Activated T-helper 1 cell treated with anti-CD3 and anti-CD28 coated beads, Interleukin-2, amount 50 U/mL, for 16 hours (primary cell): Measurements from ENCODE around the gene VSX1.

ENCODE experiments used
- DNase-seq, 2 donors: peaks; one replicate each; pipeline ENCODE4 v3.0.0-alpha.2; 2020; ENCODE audit warnings: low read depth in 1 of 2, low spot score in 1 of 2

The VSX1 gene

DNA sequence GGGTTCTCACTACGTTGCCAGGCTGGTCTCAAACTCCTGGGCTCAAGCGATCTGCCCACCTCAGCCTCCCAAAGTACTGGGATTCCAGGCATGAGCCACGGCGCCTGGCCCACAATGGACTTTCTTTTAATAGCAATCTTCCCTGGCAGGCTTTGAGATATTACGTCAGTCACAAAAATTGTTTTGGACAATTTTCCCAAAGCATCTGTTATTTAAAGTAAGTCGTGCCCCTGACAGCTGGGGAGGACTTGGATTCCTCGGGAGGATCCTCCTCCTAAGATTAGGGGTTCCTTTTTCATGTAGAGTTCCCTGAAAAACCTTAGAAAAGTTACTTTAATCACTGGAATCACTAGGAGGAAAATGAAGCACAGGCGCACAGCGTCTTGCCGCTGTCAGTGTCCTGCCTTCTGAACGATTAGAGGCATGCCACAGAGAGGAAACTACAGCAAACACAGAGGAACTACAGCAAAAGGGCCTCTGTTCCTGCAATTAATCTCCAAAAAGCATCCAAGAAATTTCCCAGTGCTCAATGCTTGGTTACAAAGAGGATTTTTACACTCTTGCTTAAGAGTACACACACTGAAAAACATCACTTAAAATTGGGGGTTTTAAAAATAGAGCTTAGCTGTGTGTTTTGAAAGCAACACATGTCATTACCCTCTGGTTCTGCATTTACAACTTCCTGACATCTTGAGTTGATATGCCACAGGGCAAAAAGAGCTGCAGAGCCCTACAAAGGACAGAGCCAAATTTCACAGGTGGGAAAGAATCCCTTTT, 28.5 kb downstream of the VSX1 start:
- DNase-seq: no peak

DNA sequence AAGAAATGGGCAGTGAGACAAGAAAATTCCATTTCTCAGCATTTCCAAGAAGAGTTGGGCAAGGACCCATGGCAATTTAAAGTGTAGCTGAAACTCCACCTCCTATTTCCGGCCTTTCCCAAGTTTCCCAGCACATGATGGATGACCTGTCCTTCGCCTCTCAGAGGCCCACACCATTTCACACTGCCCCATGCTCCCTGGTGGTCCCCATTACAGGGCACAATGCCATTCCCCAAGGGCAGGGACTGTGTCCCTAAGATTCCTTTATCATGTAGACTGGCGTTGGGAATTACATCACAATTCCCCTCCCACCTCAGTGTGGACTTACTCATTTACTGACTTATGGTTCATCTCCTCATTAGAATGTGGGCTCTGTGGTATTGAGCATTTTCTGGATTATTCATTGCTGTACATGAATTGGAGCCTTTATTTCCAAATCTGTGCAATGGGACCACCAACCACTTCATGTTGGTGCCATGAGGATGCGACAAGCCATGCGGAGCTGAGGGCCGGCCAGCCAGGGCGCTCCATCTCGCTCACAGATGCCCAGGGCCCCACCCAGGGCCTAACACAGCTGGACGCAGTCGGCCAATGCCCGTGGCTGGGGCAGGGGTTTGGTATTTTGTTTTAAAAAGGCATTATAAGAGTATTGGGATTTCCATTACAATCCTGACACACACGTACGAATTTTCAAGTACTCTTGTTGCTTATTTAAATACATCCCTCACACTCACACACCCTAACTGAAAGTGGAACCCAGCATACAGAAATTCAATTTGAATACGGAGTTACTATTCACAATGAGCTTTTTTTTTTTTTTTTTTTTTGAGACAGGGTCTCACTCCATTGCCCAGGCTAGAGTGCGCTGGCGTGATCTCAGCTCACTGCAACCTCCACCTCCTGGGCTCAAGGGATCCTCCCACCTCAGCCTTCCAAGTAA, 29.4 kb downstream of the VSX1 start:
- DNase-seq: no peak

DNA sequence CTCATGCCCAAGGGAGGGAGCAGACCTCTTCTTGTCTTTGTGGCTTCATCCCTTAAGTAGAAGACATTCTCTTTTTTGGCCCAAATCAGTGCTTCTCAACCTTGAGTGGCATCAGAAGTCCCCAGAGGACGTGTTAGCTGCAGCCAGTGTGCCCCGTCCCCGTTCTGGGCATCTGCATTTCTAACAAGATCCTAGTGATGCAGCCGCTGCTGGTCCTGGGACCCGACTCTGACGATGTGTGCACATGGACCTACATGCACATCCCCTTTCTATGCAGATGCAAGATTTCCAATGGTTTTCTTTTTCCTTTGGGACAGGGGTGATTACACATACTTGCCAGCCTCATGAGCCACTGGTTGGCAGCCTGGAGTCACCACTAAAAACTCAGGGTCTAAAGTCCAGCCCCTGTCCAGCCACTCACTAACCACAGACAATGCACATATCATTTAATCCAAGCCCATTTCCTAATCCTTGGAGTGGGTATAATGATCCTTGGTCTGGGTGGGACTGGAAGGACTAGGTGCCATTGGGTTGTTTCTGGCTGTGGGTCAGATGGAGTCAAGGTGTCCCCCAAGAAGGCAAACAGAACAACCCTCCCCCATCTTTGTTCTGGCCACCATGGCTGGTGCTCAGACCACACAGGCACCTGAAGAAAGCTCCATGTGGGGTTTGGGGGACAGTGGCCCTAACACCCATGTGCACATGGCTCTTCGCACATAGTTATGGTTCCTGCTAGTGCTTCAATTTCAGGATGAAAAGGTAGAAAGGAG, 30.4 kb downstream of the VSX1 start:
- no peak for DNase-seq

DNA sequence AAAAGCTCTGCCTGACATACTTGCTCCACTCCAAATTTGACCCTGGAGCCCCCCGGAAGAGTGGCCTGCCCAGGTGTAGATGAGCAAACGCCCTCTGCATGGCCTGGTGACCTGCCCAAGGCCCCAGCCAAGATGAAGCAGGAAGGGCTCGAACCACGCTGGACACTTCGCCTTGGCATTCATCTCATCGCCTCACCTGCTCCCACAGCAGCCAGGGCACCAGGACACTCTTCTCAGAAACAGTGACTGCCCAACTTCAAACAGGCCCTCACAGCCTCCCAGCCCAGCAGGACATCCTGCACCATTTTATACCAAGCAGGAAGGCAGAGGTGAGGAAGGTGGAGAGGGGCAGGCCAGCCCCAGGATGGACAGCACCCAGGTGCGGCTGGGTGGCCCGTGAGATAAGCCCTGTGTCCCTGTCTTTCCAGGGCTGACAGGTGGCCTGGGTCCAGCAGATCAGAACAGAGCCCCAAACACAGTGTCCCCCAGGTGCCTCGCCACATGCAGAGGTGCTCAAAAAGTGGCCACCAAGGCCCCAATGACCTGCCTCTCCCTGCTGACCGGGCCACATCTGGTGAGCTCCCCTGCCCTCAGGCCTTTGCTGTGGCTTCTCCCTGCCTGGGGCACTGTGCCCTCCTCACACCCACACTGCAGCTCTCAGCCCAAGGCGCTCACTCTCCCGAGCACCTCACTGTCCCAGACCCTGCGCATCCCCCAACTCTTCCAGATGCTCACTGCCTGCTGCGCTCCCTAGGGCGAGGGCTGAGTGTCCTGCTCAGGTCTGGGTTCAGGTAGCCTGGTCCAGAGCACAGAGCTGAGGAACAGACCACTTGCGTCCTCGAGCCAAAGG, 31.2 kb downstream of the VSX1 start:
- DNase-seq: no peak

DNA sequence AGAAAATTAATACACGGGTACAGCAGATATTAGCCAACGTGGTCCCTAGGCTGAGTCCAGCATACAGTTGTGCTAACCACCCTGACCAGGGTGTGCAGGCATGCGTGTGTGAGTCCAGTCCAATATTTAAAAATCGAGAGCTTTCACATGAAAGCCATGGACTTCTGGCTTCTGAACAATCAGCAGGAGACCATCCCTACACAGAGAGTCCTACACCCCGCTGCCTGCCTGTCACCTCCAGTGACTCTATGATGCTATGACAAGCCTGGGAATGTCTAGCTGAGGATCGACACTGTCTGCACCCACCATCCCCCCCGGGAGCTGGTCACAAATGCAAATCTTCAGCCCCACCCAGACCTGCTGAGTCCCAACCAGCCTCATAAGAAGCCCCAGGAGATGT, 31.9 kb downstream of the VSX1 start:
- DNase-seq: no peak

DNA sequence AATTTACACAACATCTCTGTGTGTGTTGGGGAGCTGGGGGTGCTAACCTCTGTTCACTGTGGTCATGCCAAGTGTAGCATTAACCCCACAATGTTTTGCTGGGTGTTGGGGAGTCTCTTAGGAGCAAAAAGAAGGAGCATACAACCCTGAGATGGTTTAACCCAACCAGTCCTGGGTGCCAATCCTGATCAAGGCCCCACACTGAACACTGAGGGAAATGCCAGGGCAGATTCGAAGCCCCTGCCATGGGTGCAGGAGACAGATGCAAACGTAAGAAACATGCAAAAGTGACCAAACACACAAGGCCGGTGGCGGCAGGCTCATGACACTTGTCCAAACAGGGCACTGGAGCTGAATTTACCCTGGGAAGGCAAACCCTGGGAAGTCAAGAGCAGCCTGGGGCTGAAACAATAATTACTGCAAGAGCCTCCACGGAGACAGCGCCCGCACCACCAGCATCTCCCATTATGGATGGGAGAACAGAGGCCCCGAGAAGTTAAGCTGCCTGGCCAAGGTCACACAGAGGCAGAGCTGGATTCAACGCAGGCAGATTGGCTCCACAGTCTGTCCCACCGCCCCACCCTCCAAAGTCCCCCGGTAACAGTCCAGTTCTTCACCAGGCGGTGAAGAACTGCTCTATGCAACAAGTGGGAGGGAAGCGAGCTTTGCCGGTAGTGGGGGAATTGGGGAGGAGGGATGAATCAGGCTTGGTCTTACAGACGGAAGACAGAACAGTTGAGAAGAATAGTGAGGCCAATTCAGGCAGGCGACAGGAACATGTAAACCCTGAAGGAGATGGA, 32.5 kb downstream of the VSX1 start:
- no peak for DNase-seq

DNA sequence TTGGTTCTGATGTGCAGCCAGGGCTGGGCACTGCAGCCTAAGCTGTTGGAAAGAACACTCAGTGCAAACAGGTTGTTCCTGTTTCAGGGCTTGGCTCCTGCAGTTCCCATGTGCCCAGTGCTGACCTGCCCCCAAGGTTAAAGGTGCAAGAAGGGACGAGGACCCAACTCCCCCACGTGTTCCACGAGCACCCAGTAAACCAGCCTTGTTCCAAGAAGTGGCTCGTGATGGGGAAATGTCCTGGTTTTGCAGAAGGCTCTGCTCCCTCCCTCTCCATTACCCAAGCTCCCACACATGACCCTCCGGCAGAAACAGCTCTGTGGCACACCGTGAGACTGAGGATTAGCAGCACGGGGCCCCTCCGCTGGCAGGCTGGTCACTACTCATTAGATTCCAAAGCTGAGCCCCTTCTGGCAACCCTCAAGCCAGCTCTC, 33.4 kb downstream of the VSX1 start:
- no peak for DNase-seq

DNA sequence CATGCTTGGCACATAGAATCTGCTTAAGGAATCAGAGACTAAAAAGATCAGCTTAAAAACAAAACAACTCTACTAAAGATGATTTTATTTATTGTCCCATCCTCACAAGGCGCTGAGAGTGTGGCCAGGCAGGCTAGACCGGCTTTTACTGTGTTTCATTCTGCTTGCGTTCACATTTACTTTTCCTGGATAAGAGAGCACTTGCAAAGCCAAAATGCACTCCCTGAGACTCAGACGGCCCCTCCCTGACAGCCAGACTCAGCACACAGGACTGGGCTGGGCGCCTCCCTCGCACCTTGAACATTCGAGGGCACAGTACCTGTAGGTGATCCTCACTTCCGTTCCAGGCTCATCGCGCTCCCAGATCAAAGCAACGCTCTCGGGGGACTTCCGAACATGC, 34.2 kb downstream of the VSX1 start:
- DNase-seq: no peak

DNA sequence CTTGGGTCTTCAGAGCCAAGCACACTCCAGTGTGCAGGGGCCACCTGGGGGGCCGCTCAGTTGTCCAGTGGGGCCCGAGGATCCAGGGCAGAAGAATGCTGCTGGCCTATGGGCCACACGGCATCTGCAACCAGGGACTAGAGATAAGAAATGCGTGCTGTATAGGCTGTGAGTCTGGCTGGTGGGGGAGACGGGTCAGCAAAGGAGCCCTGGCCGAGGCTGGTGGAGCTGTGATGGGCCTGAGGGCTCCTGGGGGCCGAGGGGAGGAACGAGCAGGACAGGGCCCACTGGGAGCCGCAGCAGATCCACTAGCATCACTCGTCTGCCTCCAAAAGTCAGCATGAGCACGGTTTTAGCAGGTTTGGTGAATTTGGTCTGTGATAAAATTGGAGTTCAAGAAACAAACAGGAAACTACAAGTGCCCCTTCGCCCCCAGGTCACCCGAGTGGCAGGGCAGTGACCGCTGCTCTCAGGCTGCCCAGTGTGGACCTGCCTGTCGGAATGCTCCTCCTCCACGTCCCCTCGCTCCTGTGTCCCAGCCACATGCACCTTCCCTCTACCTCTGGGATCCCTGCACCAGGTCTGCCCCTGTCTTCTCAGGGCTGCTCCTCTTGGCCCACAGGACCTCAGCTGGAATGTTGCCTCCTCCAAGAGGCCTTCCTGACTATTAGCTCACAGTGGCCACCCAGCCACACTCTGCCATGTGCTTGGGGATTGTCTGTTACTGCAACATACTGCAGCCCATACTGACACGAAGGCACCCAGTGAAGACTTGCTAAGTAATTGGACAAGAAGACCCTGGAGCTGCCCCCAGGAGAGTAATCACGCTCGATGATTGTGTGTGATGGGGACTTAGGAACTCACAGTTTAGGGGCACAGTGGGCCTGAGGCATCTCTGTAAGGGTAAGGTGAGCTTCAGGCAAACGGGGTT, 34.9 kb downstream of the VSX1 start:
- no peak for DNase-seq

DNA sequence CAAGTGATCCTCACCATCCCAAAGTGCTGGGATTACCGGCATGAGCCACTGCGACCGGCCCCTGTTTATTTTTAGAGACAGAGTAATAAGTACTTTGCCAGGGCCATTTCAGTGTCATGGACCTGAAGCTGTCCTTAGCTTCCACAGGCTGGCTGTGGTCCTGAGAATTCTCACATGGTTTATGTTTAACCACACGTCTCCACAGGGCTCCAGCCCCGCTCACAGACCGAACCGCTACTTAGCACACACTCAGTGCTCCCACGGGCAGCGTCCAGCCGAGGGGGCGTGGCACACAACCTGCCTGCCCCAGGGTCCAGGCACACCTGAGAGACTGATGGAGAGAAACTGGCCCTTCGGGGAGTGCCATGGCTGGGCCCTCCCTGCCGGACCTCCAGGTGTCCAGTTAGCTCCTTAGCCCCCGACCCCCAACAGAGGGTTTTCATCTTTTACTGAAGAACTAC, 35.7 kb downstream of the VSX1 start:
- DNase-seq: no peak

DNA sequence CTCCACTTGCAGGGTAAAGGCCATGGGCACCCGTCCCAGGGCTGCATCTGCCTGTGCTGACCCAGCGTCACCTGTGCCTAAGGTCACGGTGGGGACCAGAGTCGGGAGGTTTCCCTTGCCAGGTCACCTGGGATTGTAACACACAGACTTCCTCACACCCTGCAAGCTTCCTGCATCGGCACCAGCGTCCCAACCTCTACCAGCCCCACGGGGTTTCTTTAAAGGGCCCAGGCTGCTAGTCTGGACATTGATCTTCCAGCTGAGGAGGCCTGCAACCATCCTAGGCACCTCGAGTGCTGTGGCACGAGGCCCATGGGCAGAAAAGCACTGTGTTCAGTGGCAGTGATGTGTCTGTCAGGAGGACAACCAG, 36.6 kb downstream of the VSX1 start:
- no peak for DNase-seq

DNA sequence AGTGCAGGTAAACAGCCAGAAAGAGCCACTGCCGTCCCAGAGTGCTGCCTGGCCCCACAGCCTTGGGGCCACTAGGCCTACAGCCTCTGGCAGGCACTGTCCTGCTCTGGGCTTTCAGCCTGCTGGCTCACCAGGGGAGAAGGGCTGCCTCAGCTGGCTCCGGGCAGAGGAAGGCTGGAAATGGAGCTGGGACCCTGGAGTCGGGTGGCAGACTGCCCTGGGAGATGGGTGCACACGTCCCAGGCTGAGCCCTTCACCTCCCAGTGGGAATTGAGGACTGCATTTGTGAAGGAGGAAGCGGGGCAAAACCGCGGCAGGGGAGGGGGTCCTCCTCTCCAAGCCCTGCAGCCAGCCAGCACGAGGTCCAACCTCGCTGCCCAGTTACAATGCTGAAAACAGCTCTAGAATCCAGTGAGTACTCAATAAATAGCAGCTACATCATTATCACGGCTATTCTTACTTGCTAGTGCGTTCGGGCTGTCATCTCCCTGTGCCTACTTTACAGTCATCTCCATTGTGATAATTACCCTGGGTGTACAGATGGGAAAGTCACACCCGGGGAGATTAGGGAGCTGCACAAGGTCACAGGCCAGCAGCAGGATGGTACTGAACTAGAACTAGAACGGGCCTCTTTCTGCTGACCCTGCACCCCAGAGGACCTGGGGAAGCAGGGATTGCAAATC, 37.1 kb downstream of the VSX1 start:
- no peak for DNase-seq

DNA sequence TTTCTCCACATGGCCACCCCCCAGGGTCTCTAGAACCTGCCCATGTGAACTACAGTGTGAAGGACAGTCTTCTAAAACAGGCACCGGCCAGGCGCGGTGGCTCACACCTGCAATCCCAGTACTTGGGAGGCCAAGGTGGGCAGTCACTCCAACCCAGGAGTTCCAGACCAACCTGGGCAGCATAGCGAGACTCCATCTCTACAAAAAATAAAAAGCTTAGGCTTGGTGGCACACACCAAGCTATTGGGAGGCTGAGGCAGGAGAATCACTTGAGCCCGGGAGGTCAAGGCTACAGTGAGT, 37.7 kb downstream of the VSX1 start:
- DNase-seq: no peak

DNA sequence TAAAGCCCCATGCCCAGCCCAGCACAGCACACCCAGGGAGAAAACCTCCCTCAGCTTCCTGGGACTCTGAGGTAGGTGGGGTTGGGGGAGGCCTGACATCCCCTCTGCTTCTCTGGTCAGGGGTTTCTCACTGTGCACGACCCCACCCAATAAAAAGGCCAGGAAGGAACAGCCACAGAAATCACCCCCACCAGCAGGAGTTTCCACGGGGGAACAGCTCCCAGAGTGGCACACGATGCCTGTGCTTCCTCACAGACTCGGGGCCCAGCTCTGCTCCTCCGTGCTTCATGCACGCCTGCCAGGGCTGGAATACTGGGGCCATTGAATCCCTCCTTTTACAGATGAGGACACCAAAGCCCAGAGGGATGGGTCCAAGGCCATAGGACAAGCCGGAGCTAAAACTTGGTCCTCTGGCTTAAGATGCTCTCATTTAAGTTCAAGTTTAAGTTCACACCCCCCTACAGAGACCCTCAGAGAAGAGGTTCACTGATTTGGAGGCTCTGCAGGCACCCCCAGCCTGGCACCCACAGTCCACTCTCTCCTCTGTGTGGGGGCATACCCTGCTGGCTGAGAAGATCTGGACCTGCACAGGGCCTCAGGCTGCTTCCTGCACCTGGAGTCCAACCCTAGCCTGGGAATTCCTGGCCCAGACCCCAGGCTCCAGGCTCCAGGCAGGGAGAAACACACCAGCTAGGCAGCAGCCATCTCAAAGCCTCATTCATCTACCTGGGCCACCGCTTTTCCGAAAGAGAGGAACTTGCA, 38.3 kb downstream of the VSX1 start:
- no peak for DNase-seq

DNA sequence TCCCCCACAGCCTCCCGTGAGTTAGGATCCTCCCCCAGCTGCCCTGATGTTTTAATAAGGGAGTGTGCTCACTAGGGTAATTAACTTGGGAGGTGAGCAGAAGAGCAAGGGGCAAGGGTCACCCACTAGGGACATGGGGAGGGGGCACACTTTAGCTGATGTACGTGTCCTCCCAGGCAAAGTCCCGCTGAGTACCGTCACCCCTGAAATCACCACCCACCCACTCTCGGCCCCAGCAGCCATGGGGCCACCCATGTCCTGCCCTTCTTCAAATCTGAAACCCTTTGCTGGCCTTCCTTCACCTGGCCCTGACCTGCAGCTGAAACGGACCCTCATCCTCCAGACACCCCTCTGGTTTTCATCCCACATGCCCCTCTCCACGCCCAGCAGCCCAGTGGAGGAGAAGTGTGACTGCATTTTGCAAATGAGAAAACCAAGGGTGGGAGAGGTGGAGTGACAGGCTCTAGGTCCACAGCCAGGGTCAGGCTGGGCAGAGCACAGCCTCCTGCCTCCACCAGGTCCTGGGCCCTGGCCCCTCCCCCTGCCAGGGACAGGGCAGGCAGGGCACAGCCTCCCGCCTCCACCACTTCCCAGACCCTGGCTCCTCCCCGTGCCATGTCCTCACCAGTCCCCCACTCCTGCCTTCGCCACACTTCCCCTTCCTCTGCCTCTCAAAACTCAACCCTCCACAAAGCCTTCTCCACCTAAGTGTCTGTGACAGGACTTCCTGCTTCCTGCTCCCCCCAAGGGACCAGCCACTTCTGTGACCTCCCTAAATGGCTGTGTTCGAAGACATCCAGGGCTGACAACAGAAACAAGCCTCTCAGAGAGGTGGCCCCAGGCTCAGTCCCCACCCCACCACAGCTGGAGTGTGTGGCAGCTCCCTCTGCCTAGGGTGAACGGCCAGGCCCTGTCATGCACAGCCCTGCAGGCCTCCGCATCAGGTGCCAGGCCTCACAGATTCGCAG, 39.1 kb downstream of the VSX1 start:
- peak in 1 of 2 donors; percentile 10 for DNase-seq

DNA sequence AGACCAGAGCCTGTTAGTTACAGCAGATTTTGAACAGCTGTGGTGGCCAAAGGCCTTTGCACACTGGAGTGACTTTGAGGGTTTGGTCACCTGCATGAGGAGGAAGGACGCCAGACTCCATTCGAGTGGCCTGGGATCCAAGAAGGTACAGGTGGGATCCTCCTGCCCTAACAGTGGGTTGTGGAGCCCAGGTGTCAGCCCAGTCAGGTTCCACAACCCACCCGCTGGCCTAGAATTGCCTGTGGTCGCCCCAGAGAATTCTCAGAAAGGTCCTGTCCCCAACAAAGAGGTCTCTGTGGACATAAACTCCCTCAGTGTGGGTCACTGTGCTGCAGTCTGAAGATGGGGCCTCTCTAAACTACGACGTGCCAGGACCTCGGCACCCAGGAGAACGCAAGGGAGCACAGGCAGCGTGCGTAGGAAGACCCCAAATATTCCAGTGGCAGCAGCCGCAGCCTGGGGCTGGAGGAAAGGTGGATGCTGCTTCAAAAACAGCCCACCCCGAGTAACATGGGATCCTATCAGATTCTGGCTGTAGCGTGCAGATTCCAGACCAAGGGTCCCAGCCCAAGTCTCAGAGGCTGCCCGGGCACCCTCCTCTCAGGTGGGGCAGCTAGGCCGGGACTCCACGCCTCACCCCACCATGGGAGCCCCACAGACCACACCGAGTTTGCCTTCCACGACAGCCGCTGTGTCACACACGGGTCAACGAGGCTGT, 40.0 kb downstream of the VSX1 start:
- no peak for DNase-seq
